SIG-M5 (cell line): ENCODE results near the gene MX1.

ENCODE experiments used
- DNase-seq: peaks from one replicate; lab custom pipeline; 2025; lab: John Stamatoyannopoulos, UW

The MX1 gene

GRCh38 chr21:41425954-41426675, at the start of gene MX1:
Gene MX1 (plus strand): TSS chr21:41426239. CDS start chr21:41432071, 5,832 bp downstream.
- no peak for DNase-seq

- DNase-seq: no peak
Observed at GRCh38 chr21:41377715-41378114, 48.3 kb upstream of the MX1 start.

GRCh38 chr21:41378849-41379248, 47.2 kb upstream of the MX1 start:
- DNase-seq: no peak

DNA sequence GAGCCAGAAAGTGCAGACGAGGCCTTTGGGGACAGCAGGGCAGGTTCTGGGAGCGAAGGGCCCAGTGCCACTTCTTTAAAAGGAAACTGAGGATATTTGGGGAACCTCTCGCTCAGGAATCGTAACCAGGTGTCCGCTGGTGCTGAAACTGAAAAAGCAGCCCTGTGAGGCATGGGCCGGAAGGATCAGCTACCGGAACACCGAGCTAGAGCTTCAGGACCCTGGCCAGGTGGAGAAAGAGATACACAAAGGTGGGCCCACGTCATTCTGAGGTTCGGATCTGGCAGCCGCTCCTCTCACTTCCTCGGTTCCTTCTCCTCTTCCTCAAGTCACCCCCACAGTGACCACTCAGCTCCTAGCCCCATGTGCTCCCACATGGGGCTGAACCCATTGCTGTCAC, 46.1 kb upstream of the MX1 start:
- DNase-seq: no peak

DNA sequence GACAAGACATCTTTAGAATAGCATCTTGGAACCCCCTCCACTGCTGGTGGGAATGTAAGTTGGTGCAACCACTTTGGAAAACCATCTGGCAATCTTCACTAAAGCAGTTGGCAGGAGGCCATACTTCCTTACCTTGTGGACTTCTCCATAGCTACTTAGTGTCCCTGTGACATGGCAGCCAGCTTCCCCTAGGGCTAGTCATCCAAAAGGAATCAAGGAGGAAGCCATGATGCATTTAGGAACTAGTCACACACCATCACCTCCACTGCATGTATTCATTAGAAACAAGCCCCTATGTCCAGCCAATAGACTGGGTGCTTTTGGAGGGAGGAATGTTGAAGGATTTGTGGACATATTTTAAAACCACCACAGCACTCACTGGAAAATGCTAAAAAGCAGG, 44.3 kb upstream of the MX1 start:
- DNase-seq: no peak

- no peak for DNase-seq
Observed at GRCh38 chr21:41387042-41387819, 38.8 kb upstream of the MX1 start.

GRCh38 chr21:41387824-41388223, 38.2 kb upstream of the MX1 start:
- DNase-seq: no peak

- no peak for DNase-seq
Observed at GRCh38 chr21:41388259-41388658, 37.8 kb upstream of the MX1 start.

- no peak for DNase-seq
Observed at GRCh38 chr21:41390043-41390639, 35.9 kb upstream of the MX1 start.

GRCh38 chr21:41393876-41394465, 32.1 kb upstream of the MX1 start:
- DNase-seq: no peak

- peak; percentile 69 for DNase-seq
Observed at GRCh38 chr21:41396558-41397075, 29.4 kb upstream of the MX1 start.

- DNase-seq: no peak
Observed at GRCh38 chr21:41397471-41397891, 28.6 kb upstream of the MX1 start.

DNA sequence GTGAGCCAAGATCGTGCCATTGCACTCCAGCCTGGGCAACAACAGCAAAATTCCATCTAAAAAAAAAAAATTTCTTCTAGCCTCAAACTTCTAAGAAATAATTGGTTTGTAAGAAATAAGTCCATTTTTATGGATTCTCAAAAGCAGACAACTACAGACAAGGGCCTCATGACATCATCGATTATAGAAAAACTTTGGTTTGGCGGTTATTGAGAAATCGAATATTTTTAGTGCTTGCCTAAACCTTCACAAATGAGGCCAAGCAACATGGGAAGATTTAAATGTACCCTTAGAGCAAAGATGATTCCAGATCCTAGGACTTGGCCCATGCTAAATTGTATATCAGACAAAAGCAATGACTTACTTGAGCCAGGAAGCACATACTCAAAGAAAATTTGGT, 27.8 kb upstream of the MX1 start:
- DNase-seq: no peak

DNA sequence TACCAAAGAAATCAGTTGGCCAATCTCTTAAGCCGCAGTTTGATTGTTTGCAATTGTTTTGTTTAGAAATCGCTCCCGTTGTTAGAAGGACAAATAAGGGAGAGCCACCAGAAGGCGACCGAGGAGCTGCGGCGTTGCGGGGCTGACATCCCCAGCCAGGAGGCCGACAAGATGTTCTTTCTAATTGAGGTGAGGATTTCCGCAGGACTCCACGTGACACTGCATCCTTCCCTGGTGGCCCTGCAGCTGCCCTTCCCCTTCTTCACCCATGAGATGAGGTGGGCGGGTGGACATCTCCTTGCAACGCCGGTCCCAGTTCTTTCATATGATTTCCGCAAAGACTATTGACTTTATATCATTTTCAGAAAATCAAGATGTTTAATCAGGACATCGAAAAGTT, 27.2 kb upstream of the MX1 start:
- DNase-seq: no peak

DNA sequence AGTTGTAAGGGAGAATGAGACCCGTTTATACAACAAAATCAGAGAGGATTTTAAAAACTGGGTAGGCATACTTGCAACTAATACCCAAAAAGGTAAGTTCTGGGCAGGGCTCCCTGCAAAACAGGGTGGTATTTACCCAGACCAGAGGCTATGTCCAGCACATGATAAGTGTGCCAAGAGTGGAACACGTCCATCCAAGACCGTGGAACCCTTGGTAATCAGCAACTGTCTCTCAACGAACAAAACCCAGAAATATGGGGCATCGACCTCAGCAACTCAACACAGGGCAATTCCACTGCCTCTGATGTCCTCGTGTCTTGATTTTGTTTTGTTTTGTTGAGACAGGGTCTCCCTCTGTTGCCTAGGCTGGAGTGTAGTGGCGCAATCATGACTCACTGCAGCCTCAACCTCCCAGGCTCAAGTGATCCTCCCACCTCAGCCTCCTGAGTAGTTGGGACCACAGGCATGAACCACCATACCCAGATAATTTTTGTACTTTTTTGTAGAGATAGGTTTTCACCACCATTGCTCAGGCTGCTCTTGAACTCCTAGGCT, 26.7 kb upstream of the MX1 start:
- DNase-seq: no peak

DNA sequence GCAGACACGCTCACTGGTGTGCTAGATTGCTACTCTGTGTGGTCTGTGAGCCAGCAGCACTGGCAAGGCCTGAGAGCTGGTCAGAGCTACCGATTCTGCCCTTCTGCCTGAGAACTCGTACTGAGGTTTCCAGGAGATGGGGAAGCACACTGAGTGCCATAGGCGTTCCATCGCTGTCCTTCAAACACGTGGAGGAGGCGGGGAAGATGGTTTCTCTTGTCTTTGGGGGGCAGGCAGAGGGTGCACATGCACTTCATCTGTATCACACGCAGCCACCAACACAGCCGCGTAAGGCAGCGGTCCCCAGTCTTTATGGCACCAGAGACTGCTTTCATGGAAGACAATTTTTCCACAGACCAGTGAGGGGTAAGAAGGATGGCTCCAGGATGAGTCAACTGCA, 23.8 kb upstream of the MX1 start:
- no peak for DNase-seq

DNA sequence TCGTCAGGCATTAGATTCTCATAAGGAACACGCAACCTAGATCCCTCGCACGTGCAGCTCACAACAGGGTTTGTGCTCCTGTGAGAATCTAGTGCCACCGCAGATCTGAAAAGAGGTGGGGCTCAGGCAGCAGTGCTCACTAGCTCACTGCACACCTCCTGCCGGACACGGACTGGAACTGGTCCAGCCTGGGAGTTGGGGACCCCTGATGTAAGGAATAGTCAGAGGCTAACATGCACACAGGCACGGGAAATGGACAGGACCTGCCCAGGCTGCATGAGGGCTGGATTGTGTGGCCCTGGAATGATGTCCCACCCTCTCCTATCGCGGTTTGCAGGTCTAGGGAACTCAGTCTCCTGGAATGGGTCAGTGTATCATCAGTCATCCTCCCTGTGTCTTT, 23.2 kb upstream of the MX1 start:
- DNase-seq: no peak

- no peak for DNase-seq
Observed at GRCh38 chr21:41403331-41403730, 22.7 kb upstream of the MX1 start.

DNA sequence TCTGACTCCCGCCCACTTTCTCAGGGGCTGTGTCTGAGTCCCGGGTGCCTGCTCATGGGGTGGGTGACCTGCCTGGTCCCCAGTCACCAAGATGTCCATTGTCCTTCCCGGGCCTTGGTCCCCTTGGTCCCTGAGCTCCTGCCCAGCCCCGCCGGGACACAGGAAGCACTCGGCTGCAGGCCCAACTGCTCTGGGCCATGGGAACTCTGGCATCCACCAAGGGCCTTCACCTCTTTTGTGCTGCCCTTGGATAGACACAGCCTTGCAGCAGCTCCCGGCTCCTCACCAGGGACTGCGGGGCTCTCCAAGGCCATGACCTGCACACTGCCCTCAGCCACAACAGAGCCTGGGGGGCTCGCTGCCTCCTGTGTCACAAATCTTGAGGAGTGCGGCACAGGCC, 22.1 kb upstream of the MX1 start:
- no peak for DNase-seq

DNA sequence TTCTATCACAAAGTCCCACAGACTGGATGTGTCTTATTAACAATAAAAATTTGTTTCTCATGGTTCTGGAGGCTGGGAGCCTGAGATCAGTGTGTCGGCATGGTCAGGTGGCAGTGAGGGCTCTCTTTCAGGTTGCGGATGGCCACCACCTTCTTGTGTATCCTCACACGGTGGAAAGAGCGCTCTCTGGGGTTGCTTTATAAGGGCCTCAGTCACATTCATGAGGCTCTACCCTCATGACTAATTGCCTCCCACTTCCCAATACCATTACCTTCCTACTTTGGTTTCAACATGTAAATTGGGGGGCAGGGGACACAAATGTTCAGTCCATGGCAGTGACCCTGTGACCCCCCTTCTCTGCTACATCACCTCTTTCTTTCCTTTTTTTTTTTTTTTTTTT, 20.7 kb upstream of the MX1 start:
- no peak for DNase-seq

DNA sequence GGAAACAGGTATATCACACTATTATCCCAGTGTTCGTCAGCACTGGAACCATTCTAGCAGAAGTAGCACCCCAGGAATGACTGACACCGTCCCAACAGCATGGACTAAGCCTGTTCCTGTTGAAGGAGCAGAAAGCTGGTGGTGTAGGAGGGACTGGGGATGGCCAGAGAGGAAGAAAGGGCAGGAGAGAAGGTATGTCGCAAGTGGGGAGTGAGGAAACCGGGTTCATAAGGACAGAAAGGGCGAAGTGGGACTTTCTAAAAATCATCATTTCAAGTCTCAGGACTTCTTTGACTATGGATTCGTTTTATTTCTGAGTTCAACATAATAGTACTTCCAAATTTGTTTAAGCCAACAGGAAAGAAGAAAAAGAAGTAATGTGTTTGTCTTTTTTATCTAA, 19.7 kb upstream of the MX1 start:
- no peak for DNase-seq
